Bronchial epithelial cell (primary cell): ENCODE results near the gene TMEM17. TPM values are rescaled to one million over a fixed set of nuclear protein-coding genes. Genes with fewer than 3 reads are reported as not detected.

Experiments used
- DNase-seq: peaks from one replicate; pipeline ENCODE4 v3.0.0-alpha.2; 2010; ENCODE audit warnings: low read depth
- FAIRE-seq: peaks from 2 replicates; lab custom pipeline; 2011; peaks lifted over from hg19 to GRCh38; lab: Jason Lieb, UNC
- H3K27me3 ChIP-seq: 2 replicates; pipeline ENCODE4 v1.5.1; 2011; ENCODE audit warnings: low read length; ENCODE audit not compliant: control insufficient read depth, insufficient read depth
- H3K36me3 ChIP-seq: 2 replicates; pipeline ENCODE4 v1.5.1; 2011; ENCODE audit warnings: low read length; ENCODE audit not compliant: control insufficient read depth, insufficient read depth
- H3K4me3 ChIP-seq: 2 replicates; pipeline ENCODE4 v1.5.1; 2011; ENCODE audit warnings: mild to moderate bottlenecking, low read depth, low read length, control low read depth
- total RNA-seq: library from RNA; depleted of rRNA; stranded (reverse); fragments of >200 nt; gene quantifications from 2 replicates; pipeline ENCODE4 v1.2.1, GENCODE V29; 2014
- TF ChIP-seq, protein P1 (sequence below): IDR thresholded peaks from 2 replicates; pipeline ENCODE4 v1.5.1; 2011; ENCODE audit warnings: mild to moderate bottlenecking, moderate library complexity, low read length, control low read depth, inconsistent platforms; ENCODE audit not compliant: insufficient read depth, severe bottlenecking

TMEM17 gene
- total RNA-seq, 1 donor from 2014 or later: 1.1 TPM

DNA sequence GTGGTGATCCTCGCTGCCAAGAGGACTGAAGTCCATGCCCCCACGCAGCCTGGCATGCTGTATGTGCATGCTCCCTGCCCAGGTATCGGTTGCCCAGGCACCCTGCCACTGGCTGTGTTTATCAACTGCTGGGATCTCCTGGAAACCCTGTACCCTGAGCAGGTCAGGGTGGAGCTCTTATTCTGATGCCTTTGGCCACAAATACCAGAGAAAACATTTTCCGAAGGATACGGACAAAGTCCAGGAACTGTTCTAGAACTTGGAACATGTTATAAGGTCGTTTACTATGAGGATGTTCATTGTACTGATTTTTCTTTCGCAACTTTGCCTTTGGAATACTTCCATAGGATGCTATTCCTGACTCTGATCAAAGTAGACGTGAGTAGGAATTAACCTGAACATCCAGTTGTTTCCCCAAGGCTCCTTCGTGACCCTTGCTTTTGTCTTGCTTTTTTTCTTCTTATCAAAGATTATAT is 55.2 kb downstream of the TMEM17 start:
- TF ChIP-seq, protein P1, sequence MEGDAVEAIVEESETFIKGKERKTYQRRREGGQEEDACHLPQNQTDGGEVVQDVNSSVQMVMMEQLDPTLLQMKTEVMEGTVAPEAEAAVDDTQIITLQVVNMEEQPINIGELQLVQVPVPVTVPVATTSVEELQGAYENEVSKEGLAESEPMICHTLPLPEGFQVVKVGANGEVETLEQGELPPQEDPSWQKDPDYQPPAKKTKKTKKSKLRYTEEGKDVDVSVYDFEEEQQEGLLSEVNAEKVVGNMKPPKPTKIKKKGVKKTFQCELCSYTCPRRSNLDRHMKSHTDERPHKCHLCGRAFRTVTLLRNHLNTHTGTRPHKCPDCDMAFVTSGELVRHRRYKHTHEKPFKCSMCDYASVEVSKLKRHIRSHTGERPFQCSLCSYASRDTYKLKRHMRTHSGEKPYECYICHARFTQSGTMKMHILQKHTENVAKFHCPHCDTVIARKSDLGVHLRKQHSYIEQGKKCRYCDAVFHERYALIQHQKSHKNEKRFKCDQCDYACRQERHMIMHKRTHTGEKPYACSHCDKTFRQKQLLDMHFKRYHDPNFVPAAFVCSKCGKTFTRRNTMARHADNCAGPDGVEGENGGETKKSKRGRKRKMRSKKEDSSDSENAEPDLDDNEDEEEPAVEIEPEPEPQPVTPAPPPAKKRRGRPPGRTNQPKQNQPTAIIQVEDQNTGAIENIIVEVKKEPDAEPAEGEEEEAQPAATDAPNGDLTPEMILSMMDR: no peak
- no peak overlapping the region for H3K4me3 ChIP-seq
- DNase-seq (no peak), FAIRE-seq (no peak)
- H3K27me3 ChIP-seq: no peaks in the 10 kb centered on the region
- H3K36me3 ChIP-seq: no peaks in the 10 kb centered on the region

Other genes starting within 250 kb of the TMEM17 start
- 125 and 132 TPM in 2 replicates for gene EHBP1, start 199.5 kb upstream of the TMEM17 start, total RNA-seq